Lung (tissue), 12 donors: Measurements from ENCODE around the gene LRRC56. TPM values are rescaled to one million over a fixed set of nuclear protein-coding genes. Genes with fewer than 3 reads are reported as not detected.
A peak's percentile ranks its signal among the peaks of the same experiment; 100 is the strongest.

Experiments
- ATAC-seq: fragments of 200-7000 bp; cut with Tn5 transposase; one replicate; pipeline ENCODE4 v1.9.1; 2020; ENCODE audit warnings: moderate number of reproducible peaks; ENCODE audit not compliant: insufficient read depth, low FRiP score
- DNase-seq, 3 donors: peaks; one replicate each; pipeline ENCODE4 v3.0.0-alpha.2; 2013 to 2017
- H3K27ac ChIP-seq, 2 donors: one replicate each; pipeline ENCODE4 v1.5.1; 2013; ENCODE audit warnings: mild to moderate bottlenecking in 2 of 2, moderate library complexity in 2 of 2, control low read depth in 1 of 2, inconsistent platforms in 1 of 2, low read depth in 1 of 2, low read length in 1 of 2
- H3K27me3 ChIP-seq, 3 donors: one replicate each; pipeline ENCODE4 v1.5.1; 2013; ENCODE audit warnings: low read length in 2 of 3; ENCODE audit not compliant: control insufficient read depth in 3 of 3, insufficient read depth in 3 of 3
- H3K36me3 ChIP-seq, 4 donors: one replicate each; pipeline ENCODE4 v1.5.1; 2013; ENCODE audit warnings: low read length in 4 of 4, mild to moderate bottlenecking in 1 of 4, moderate library complexity in 1 of 4; ENCODE audit not compliant: control insufficient read depth in 4 of 4, insufficient read depth in 4 of 4
- H3K4me1 ChIP-seq, 5 donors: one replicate each; pipeline ENCODE4 v1.5.1; 2013; ENCODE audit warnings: low read length in 5 of 5, mild to moderate bottlenecking in 2 of 5, moderate library complexity in 1 of 5; ENCODE audit not compliant: control insufficient read depth in 5 of 5, insufficient read depth in 5 of 5
- H3K4me3 ChIP-seq: one replicate; pipeline ENCODE4 v1.5.1; 2013; ENCODE audit warnings: mild to moderate bottlenecking, control low read depth, moderate library complexity
- H3K9ac ChIP-seq, 2 donors: one replicate each; pipeline ENCODE4 v1.5.1; 2013; ENCODE audit warnings: low read length in 2 of 2, control low read depth in 1 of 2; ENCODE audit not compliant: insufficient read depth in 1 of 2
- H3K9me3 ChIP-seq, 4 donors: one replicate each; pipeline ENCODE4 v1.5.1; 2013; ENCODE audit warnings: low read length in 3 of 4, mild to moderate bottlenecking in 1 of 4, moderate library complexity in 1 of 4; ENCODE audit not compliant: control insufficient read depth in 4 of 4, insufficient read depth in 3 of 4
- WGBS, 2 donors: extraction: QIAGEN DNeasy Blood & Tissue Kit; methylation state at CpG; one replicate each; pipeline ENCODE4 v1.1.7; 2013; 5-methylcytosine and 5-hydroxymethylcytosine counted together
- polyA plus RNA-seq, 2 donors: library from polyadenylated mRNA; stranded (reverse); fragments of 200-250 nt; gene quantifications; one replicate each; pipeline ENCODE4 v1.2.1, GENCODE V29; 2013
- total RNA-seq, 2 donors: library from RNA; depleted of rRNA in 1 of 2; stranded (reverse); fragments of >200 nt in 1 of 2; gene quantifications; one replicate each; pipeline ENCODE4 v1.2.1, GENCODE V29; 2014 to 2021
- TF ChIP-seq, protein P1 (sequence below): IDR thresholded peaks from 2 replicates; pipeline ENCODE4 v1.5.1; 2012; ENCODE audit warnings: mild to moderate bottlenecking; ENCODE audit errors: control extremely low read depth, extremely low read depth
- donor health status: control.
- donor health status: control.
- donor health status: Bipolar disorder and iron deficiency.
- donor health status: healthy.
- donor health status: DM: yes; HTN: yes; CAD: no.

Gene LRRC56
- total and polyA plus RNA-seq, 4 donors, result 3.4 to 11.7 (median 4.7) TPM

DNA sequence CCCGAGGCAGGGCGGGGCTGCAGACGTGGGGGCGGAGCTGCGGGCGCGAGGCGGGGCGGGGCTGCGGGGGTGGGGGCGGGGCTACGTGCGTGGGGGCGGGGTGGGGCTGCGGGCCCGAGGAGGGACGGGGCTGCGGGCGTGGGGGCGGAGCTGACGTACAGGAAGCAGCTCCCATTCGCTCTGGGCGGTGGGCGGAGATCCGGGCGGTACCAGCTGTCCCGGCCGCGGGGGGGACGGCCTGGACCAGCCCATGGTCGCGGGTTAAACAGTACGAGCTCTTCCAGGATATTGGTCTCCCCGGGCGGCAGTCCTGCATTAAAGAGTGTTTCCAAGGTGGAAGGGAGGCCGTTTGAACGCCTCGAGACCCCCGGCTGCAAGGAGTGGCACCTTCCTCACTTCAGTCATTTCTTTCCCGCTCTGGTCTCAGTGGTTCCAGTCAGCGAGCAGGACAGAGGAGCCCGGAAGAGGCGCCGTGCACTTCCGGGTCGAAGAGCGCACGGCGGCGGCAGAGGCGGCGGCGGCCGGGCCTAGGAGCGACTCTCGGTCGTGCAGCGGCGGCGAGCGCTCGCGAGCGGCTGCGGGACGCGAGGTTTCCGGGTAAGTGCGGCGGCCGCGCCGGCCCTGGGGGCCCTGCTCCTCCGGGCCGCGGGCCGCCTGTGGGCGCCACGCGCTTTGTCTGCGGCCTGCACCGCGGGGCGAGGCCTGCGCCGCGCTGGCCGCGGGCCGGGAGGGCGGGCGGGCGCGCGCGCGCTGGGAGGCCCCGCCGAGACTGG is 38.9 kb downstream of the LRRC56 start, which contains the start of gene PHRF1:
Gene PHRF1, plus strand, starts transcription at position 475 of the 773 bp plus-strand sequence. CDS start 5,043 bp downstream, outside the sequence.
- peaks cover 0 to 5% (median 0%) of the 10 kb centered on the region in 3 donors for H3K27me3 ChIP-seq
- peak within 1 kb of the TSS; percentile 99 for H3K4me3 ChIP-seq
- peak; percentile 96 to 97 (median 96) for DNase-seq
- H3K27ac ChIP-seq, result peak within 1 kb of the TSS; percentile 93 to 98
- H3K9ac ChIP-seq, result peak within 1 kb of the TSS; percentile 61 to 82
- WGBS, 2 donors, result 0 to 1% methylated on average over 63 to 99 of the region's 99 CpGs
- TF ChIP-seq, protein P1, sequence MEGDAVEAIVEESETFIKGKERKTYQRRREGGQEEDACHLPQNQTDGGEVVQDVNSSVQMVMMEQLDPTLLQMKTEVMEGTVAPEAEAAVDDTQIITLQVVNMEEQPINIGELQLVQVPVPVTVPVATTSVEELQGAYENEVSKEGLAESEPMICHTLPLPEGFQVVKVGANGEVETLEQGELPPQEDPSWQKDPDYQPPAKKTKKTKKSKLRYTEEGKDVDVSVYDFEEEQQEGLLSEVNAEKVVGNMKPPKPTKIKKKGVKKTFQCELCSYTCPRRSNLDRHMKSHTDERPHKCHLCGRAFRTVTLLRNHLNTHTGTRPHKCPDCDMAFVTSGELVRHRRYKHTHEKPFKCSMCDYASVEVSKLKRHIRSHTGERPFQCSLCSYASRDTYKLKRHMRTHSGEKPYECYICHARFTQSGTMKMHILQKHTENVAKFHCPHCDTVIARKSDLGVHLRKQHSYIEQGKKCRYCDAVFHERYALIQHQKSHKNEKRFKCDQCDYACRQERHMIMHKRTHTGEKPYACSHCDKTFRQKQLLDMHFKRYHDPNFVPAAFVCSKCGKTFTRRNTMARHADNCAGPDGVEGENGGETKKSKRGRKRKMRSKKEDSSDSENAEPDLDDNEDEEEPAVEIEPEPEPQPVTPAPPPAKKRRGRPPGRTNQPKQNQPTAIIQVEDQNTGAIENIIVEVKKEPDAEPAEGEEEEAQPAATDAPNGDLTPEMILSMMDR, result no peak
- H3K4me1 ChIP-seq, result peaks cover 4 to 32% (median 18%) of the 10 kb centered on the region in 5 donors
- peaks cover 0 to 3% (median 1%) of the 10 kb centered on the region in 4 donors for H3K36me3 ChIP-seq
- peak; percentile 92 for ATAC-seq
- no peaks in the 10 kb centered on the region for H3K9me3 ChIP-seq

DNA sequence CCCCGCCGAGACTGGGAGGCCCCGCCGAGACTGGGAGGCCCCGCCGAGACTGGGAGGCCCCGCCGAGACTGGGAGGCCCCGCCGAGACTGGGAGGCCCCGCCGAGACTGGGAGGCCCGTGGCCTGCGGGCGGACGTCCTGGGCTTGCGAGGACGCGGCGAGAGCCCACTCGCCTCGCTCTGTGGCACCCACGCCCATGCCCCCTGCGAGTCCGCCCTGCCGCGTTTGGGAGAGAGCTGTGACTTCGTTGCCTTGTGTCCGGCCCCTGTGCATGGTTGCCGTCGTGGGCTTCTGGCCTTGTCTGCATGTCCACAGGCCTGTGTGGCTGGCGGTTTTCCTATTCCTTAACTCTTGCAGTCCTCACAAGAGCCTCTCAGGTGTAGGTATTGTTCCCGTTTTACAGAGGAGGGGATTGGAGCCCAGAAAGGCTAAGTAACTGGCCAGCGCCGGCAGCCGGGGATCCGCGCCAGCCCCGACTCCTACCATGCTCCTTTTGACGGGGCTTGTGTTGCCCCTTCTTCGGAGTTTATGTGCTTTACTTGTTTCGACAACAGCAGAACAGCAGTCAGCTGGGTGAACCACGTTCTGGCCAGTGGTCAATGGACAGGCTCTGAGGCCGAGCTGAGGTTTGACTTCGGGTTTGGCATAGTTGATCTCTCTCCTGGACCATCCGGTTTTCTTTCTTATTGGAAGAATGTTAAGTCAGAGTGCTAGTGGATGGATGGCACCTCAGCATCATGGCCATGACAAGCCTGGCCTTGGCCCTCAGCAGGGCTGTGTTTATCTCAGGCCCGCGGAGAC is 39.7 kb downstream of the LRRC56 start:
- peaks cover 0 to 9% (median 5%) of the 10 kb centered on the region in 4 donors for H3K36me3 ChIP-seq
- peaks cover 0 to 5% (median 0%) of the 10 kb centered on the region in 3 donors for H3K27me3 ChIP-seq
- TF ChIP-seq, protein P1, result no peak
- H3K9me3 ChIP-seq, result no peaks in the 10 kb centered on the region
- peak overlapping the region; percentile 99 for H3K4me3 ChIP-seq
- peak overlapping the region; percentile 5 to 87 for H3K27ac ChIP-seq
- no peak for DNase-seq
- no peak for ATAC-seq
- WGBS, 2 donors, result 4 to 6% methylated on average over 37 to 42 of the region's 48 CpGs
- H3K4me1 ChIP-seq, result peaks cover 4 to 34% (median 15%) of the 10 kb centered on the region in 5 donors
- peak overlapping the region; percentile 61 to 76 for H3K9ac ChIP-seq

GRCh38 chr11:577611-577894 is 40.2 kb downstream of the LRRC56 start:
- H3K9ac ChIP-seq, result peak overlapping the region; percentile 61 to 76
- WGBS, 2 donors, result 54 to 71% methylated on average over 6 of the region's 6 CpGs
- peaks cover 0 to 9% (median 6%) of the 10 kb centered on the region in 4 donors for H3K36me3 ChIP-seq
- peaks cover 4 to 34% (median 15%) of the 10 kb centered on the region in 5 donors for H3K4me1 ChIP-seq
- no peaks in the 10 kb centered on the region for H3K9me3 ChIP-seq
- H3K4me3 ChIP-seq, result peak overlapping the region; percentile 99
- TF ChIP-seq, protein P1, result no peak
- H3K27me3 ChIP-seq, result peaks cover 0 to 5% (median 0%) of the 10 kb centered on the region in 3 donors
- DNase-seq (no peak), ATAC-seq (no peak)
- H3K27ac ChIP-seq, result no peak overlapping the region
